IPS-NIHi11 (cell line): ENCODE measurements around the gene OSGEPL1.
A peak's percentile ranks its signal among the peaks of the same experiment; 100 is the strongest.
"Not testable (repeated sequence)": the region's sequence is repeated elsewhere in the genome, so short reads cannot be mapped to it uniquely, and the experiment has no call there.

Source experiments
- DNase-seq: peaks from one replicate; pipeline ENCODE4 v3.0.0; 2012; ENCODE audit warnings: mixed read lengths, low spot score

OSGEPL1 gene, protein sequence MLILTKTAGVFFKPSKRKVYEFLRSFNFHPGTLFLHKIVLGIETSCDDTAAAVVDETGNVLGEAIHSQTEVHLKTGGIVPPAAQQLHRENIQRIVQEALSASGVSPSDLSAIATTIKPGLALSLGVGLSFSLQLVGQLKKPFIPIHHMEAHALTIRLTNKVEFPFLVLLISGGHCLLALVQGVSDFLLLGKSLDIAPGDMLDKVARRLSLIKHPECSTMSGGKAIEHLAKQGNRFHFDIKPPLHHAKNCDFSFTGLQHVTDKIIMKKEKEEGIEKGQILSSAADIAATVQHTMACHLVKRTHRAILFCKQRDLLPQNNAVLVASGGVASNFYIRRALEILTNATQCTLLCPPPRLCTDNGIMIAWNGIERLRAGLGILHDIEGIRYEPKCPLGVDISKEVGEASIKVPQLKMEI

DNA sequence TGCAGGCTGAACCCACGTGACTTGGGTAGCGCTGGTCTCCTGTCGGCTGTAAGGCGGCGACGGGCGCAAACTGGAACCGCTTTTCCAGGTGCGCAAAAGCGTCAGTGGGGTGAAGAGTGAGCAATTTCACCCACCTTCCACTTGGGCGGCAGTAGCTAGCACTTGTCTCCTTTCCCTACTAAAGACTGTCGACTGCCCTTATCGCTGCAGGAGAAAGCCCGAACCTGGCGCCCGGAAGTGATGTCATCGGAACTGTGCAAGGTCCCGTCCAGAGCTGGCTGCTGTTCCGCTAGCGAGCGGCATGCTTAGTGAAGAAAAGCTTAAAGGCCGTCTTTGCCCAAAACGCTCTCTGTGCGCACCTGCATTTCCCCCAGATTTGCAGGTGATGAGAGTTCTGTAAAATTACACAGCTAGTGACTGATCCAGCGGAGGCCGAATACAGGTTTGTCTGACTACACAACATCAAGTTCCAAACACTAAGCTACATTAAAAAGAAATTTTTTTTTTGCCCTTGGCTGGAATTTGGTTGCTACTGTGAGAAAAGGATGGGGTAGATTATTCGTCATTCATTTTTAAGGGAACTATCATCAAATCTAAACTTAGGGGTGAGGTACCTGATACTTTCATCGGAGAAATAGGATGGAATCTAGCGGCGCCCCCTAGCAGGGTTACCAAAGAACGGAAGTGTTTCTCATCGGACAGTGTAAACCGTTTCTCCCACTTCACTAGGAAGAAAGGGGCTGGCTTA, at the start of gene OSGEPL1:
OSGEPL1 (minus strand) TSS at position 242 of the 748 bp plus-strand sequence. CDS start 1,152 bp downstream, outside the sequence.
- peak; percentile 81 for DNase-seq

- no peak for DNase-seq
Observed at GRCh38 chr2:189803431-189803830, 40.8 kb upstream of the OSGEPL1 start.

DNA sequence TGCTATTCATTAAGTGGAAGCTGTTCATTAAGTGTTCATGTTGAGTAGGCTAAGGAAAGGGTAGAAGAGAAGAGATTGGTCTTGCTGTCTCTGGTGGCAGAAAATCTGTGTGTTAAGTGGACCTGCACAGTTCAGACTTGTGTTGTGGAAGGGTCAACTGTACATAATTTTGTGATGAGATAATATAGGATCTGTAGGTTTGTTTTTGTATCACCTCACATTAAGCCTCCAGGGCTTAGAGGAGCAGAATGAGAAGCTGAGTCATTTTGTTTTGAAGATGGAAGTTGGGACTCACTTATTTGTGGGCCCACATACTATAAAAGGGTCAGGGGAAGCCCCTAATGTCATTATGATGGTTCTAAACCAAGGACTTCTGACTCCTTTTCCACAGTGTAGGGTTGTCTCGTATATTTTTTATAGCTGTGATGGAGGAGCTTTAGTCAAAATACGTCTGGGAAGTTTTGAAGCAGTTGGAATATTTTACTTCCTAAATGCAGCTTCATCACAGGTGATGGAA, 39.9 kb upstream of the OSGEPL1 start:
- DNase-seq: no peak

GRCh38 chr2:189799531-189799930, 36.9 kb upstream of the OSGEPL1 start:
- DNase-seq: no peak

DNA sequence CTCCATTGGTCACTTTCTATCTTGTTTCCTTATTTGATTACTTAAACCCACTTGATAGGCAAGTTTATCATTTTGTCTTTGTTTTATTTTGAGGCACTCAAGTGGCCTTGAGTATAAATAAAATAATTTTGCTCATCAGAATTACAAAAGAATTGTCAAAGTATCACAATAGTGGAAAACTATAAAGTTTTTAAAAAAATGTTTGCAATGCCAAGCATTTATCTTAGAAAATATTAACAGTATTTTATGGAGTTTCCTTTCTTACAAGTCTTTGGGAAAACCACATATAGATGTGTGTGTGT, 36.4 kb upstream of the OSGEPL1 start:
- DNase-seq: no peak

DNA sequence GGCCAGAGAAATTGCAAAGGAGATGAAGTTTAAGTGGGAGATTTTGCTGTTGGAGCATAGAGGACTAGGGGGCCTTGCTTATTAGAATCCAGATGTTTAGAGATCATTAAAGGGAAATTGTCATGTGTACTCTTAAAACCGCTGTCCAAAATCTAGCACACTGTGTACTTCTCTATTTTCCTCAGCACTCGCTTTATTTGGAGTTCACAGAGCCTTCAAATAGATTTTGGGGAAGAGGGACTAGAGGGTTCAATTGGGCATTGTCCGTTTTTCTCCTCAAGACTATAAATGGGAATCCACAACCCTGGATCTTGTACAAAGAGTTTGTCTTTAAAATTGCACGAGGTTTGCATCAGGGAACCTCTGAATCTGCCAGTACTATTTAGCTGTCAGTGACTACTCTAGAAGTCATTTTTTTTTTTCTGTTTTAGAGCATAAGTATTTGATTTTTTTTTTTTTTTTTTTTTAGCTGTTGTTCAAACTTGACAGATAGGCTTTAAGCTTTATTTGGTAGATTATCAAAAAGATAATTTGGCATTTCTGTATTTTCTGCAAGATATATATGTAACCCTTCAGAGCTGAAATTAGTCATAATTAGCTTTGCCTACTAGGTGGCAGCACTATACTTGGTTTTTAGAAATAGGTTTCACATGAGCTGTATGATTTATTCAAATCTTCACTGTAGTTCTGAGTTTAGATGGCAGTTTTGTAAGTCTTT, 35.9 kb upstream of the OSGEPL1 start:
- DNase-seq: peak; percentile 7

DNA sequence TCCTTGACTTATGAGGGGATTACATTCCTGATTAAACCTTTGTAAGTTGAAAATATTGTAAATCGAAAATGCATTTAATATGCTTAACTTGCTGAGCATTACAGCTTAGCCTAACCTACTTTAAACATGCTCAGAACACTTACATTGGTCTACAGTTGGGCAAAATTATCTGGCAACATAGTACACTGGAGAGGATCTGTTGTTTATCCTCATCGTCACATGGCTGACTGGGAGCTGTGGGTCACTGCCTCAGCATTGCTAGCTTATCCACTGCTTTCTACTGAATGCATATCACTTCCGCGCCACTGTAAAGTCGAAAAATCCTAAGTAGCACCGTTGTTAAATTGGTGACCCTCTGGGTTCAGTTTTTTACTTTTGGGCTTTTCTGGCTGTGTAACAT, 35.3 kb upstream of the OSGEPL1 start:
- no peak for DNase-seq

GRCh38 chr2:189794310-189794709, 31.7 kb upstream of the OSGEPL1 start:
- DNase-seq: no peak

DNA sequence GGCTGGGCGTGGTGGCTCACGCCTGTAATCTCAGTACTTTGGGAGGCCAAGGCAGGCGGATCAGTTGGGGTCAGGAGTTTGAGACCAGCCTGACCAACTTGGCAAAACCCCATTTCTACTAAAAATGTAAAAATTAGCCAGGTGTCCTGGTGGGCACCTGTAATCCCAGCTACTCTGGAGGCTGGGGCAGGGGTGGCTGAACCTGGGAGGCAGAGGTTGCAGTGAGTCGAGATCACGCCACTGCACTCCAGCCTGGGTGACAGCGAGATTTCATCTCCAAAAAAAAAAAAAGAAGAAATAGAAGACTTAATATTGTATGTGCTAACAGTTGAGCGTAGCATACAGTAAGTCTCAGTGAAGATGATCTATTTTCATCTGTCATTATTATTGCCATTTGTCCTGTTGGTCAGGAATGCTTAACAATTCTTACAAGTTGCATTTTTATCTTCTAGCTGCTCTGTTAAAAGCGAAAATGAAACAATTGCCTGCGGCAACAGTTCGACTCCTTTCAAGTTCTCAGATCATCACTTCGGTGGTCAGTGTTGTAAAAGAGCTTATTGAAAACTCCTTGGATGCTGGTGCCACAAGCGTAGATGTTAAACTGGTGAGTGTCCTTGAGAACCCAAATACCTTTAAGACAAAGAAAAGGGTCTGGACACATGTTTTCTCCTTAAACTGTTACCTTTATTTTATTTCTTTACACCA, 28.9 kb upstream of the OSGEPL1 start:
- no peak for DNase-seq

GRCh38 chr2:189783927-189784867, 21.6 kb upstream of the OSGEPL1 start, which contains the start of the genes ORMDL1 and PMS1:
Gene ORMDL1, minus strand, starts transcription at chr2:189784339. Its CDS starts 1,744 bp downstream, at chr2:189782595.
Gene PMS1, plus strand, starts transcription at chr2:189784450. Its CDS starts 7,360 bp downstream, at chr2:189791810.
- DNase-seq: peak; percentile 95

DNA sequence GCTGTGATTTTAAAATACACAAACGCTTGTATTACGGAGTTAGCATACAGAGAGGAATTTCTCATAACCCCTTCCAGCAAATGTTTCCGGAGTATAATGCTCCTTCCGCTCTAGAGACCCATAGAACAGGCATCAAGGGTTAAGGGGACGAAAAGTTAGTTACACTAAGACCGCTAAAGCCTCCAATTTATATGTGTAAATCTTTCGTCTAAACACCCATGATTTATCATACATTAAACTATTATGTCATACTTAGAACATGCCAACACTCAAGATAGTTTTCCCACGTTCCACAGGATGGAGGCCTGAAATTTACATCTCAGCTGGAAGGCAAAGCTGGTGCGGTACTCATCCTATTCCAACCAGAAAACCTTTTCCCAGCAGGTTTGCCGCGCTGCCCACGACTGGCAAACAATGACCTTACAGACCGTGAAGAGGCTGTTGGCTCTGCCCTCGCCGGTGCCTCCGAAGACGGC, 20.9 kb upstream of the OSGEPL1 start:
- peak; percentile 21 for DNase-seq

- DNase-seq: no peak
Observed at GRCh38 chr2:189782221-189782671, 19.7 kb upstream of the OSGEPL1 start.

GRCh38 chr2:189772212-189772611, 9.6 kb upstream of the OSGEPL1 start:
- DNase-seq: no peak

DNA sequence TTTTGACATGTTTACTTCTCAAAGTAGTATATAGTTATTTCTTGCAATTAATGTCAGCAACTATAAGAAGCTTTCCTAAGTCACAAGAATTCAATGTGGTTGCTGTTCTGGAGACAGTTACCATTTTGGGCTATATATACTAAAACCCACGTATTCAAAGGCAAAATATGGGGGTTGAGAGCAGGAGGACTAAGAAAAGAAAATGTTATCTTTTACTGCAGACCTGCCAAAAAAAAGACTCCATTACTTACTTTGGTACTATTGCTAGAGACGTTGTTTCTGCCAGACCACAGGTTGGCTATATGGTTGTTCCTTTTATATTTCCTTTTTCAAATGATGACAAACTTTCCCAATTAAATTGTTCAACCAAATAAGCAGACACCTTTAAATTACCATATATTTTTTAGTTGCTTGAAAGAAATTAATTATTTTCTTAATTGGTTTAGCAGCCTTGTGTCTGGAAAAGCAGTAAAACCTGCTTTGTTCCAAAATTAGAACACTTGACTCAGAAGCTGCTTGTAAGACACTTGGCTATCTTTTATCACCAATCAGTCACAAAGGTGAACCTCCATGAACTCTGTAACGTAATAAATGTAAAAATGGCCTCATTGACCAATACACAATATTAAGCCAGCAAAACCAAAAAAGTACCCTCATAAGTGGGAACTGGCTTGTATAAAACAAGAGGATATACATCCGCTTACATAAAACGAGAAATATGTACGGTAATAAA, 8.2 kb upstream of the OSGEPL1 start:
- DNase-seq: no peak

- no peak for DNase-seq
Observed at GRCh38 chr2:189763908-189764661, 1.5 kb upstream of the OSGEPL1 start.

DNA sequence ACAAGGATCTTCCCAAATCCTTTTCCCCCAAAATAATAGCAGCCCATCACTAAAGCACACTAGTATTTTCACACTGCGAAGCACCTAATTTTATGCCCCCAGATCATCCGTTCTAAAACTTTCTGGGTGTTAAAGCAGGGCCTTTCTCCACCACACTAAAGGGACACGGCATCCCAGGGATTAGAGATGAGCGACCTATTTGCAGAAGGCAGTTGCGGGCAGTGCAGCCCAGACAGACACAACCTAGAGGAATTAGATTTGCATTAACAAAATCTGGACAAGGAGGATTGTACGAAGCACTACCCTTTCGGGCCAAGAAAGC, 402 bp downstream of the OSGEPL1 start:
- DNase-seq: no peak

- DNase-seq: not testable (repeated sequence)
Observed at GRCh38 chr2:189760154-189760553, 2.4 kb downstream of the OSGEPL1 start.

DNA sequence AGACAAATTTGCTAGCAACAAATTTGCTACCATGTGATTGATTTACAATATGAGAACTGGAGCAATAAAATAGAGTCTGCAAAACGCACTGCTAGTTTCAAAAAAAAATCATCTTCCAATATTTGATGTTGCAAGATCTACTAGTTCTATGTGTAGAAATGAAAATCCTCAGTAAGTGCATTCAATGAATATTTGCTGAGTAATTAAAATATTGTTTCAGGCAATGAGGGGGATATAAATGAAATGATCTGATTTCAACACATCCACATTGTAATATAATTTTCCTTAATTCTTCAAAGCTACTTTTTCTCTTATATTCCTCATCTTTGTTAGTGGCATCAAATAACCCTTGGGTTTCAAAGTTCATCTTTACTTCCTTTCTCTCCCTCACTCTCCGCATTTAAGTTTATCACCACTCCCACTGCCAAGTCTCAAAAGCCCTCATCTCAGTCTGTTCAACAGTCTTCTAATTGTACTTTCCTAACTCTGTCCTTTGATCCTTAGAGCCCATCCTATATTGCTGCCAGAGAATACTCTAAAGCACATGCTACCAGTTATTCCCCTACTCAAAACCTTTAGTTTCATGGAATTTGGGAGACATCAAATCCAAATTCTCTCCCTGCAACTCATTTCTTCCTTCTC, 6.2 kb downstream of the OSGEPL1 start:
- DNase-seq: no peak
